CD4-positive, alpha-beta memory T cell (primary cell): ENCODE results near the gene MACF1. TPM values are rescaled to one million over a fixed set of nuclear protein-coding genes. Genes with fewer than 3 reads are reported as not detected.
"Not testable (repeated sequence)": the region's sequence is repeated elsewhere in the genome, so short reads cannot be mapped to it uniquely, and the experiment has no call there.

Experiments
- CTCF ChIA-PET: fragments of 350-600 bp; sonication (Branson Sonifier 250); formaldehyde crosslinking; loops from one replicate; lab custom pipeline; 2021; ENCODE audit warnings: inconsistent platforms; ENCODE audit not compliant: partially characterized antibody; lab: Charles Lee
- POLR2A ChIA-PET: fragments of 350-600 bp; sonication (Branson Sonifier 250); formaldehyde crosslinking; loops from one replicate; lab custom pipeline; 2021; ENCODE audit not compliant: partially characterized antibody; lab: Charles Lee
- DNase-seq, 5 donors: peaks; one replicate each; pipeline versions ENCODE4 v3.0.0 to v3.0.0-alpha.2; 2020 to 2022; ENCODE audit warnings: mixed read lengths in 1 of 5
- H3K27ac ChIP-seq: one replicate; pipeline ENCODE4 v1.7.0; 2013; ENCODE audit warnings: low read depth, low read length
- H3K27me3 ChIP-seq: 2 replicates; pipeline ENCODE4 v1.7.0; 2013; ENCODE audit warnings: mild to moderate bottlenecking, low read length, moderate library complexity; ENCODE audit not compliant: insufficient read depth
- H3K36me3 ChIP-seq: 2 replicates; pipeline ENCODE4 v1.7.0; 2013; ENCODE audit warnings: mild to moderate bottlenecking, low read length, moderate library complexity; ENCODE audit not compliant: insufficient read depth
- H3K4me1 ChIP-seq: 2 replicates; pipeline ENCODE4 v1.7.0; 2013; ENCODE audit warnings: mild to moderate bottlenecking, low read length, moderate library complexity; ENCODE audit not compliant: insufficient read depth
- H3K4me3 ChIP-seq, 2 donors: one replicate each; pipeline ENCODE4 v1.7.0; 2013; ENCODE audit warnings: low read length in 2 of 2, mild to moderate bottlenecking in 1 of 2
- H3K9me3 ChIP-seq, 2 donors: one replicate each; pipeline ENCODE4 v1.7.0; 2013; ENCODE audit warnings: low read length in 2 of 2, control low read depth in 1 of 2; ENCODE audit not compliant: control insufficient read depth in 1 of 2
- H3K27ac Mint-ChIP-seq, 7 donors: one replicate each; pipeline ENCODE4 v1.8.0; 2020 to 2021; ENCODE audit warnings: mixed read lengths in 7 of 7, mild to moderate bottlenecking in 6 of 7, inconsistent platforms in 3 of 7, moderate library complexity in 3 of 7
- H3K27me3 Mint-ChIP-seq, 2 donors: one replicate each; pipeline ENCODE4 v1.8.0; 2020 to 2021; ENCODE audit warnings: mixed read lengths in 2 of 2
- H3K36me3 Mint-ChIP-seq, 2 donors: one replicate each; pipeline ENCODE4 v1.8.0; 2020 to 2021; ENCODE audit warnings: mixed read lengths in 2 of 2, inconsistent platforms in 1 of 2, mild to moderate bottlenecking in 1 of 2
- H3K4me1 Mint-ChIP-seq, 4 donors: one replicate each; pipeline ENCODE4 v1.8.0; 2020 to 2021; ENCODE audit warnings: mixed read lengths in 4 of 4, mild to moderate bottlenecking in 1 of 4
- H3K4me3 Mint-ChIP-seq, 8 donors: one replicate each; pipeline ENCODE4 v1.8.0; 2020 to 2021; ENCODE audit warnings: mixed read lengths in 8 of 8, mild to moderate bottlenecking in 7 of 8, moderate library complexity in 6 of 8, inconsistent platforms in 3 of 8
- H3K9me3 Mint-ChIP-seq, 8 donors: one replicate each; pipeline ENCODE4 v1.8.0; 2020 to 2021; ENCODE audit warnings: mixed read lengths in 8 of 8, mild to moderate bottlenecking in 5 of 8, inconsistent platforms in 3 of 8, moderate library complexity in 1 of 8
- intact Hi-C: fragments of 100-400 bp; cut with micrococcal nuclease; formaldehyde crosslinking; loops from one replicate; pipeline ENCODE4 v1.15.1; 2023
- polyA plus RNA-seq, 2 donors: library from polyadenylated mRNA; unstranded; fragments of 300-500 nt; fragmentation: Illumina TruSeq; gene quantifications; one replicate each; pipeline ENCODE4 v1.2.3, GENCODE V29; 2021
- total RNA-seq, 2 experiments: library from RNA; stranded (reverse); gene quantifications; one replicate each; pipeline ENCODE4 v1.2.3, GENCODE V29; 2021

Gene MACF1
- total and polyA plus RNA-seq, 4 experiments from 2014 or later = 6.8 to 387 (median 222) TPM

DNA sequence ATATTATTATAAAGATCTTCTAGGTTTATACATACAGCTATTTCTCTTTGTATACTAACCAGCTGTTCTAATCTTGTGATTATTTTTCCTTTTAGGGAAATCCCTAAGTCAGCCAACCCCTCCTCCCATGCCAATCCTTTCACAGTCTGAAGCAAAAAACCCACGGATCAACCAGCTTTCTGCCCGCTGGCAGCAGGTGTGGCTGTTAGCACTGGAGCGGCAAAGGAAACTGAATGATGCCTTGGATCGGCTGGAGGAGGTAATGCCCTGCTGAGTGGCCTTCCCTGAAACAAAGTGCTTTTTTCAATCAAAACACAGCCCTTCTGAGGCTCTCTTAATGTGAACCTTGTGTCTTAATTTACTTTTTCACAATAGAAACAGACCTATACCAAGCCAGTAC lies 254.5 kb downstream of the MACF1 start:
- Histone ChIP-seq H3K4me3 (no peak overlapping the region), H3K4me1 (no peaks in the 10 kb centered on the region), H3K36me3 (peaks cover 94% of the 10 kb centered on the region), H3K27me3 (no peaks in the 10 kb centered on the region), H3K27ac (no peak overlapping the region), H3K9me3 (no peaks in the 10 kb centered on the region)
- Mint-ChIP-seq H3K4me3 (no peak overlapping the region), H3K27me3 (no peaks in the 10 kb centered on the region), H3K4me1 (peaks cover 0 to 5% (median 0%) of the 10 kb centered on the region in 4 donors), H3K36me3 (peaks cover 71 to 96% of the 10 kb centered on the region in 2 donors), H3K27ac (peak overlapping the region in 2 of 7 donors; percentile 9 to 52), H3K9me3 (no peaks in the 10 kb centered on the region)
- CTCF ChIA-PET = interaction anchor here (1.5 kb wide), 1 partner anchor 11 kb away, joined by 4 read pairs; no protein-coding TSS in a partner anchor
- POLR2A ChIA-PET = no interaction called here
- intact Hi-C loops = no loop called here
- no peak for DNase-seq

DNA sequence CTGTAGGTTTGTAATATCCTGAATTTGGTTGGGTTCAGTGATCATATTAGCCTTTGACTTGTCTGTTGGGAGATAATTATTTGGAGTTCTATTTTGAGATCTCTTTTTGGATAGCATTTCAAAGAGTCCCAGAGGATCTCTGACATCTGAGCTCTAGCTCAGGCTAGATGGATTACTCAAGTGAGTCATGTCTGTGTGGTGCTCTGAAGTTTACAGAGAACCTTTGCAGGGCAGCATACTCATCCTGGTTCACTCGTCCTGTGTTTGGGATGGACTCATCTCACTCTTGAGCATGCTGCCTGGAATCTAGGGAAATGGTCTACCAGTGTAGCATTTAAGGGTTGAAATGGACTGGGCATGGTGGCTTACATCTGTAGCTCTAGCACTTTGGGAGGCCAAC lies 257.6 kb downstream of the MACF1 start:
- Mint-ChIP-seq H3K4me1 (peaks cover 0 to 2% (median 0%) of the 10 kb centered on the region in 4 donors), H3K27me3 (no peaks in the 10 kb centered on the region), H3K27ac (peak overlapping the region in 4 of 7 donors; percentile 27 to 43 (median 38)), H3K9me3 (no peaks in the 10 kb centered on the region), H3K4me3 (no peak overlapping the region), H3K36me3 (peaks cover 73 to 94% of the 10 kb centered on the region in 2 donors)
- no peak overlapping the region for H3K27ac ChIP-seq
- intact Hi-C loops = no loop called here
- peaks cover 87% of the 10 kb centered on the region for H3K36me3 ChIP-seq
- H3K9me3 ChIP-seq = no peaks in the 10 kb centered on the region
- no peak for DNase-seq
- no peaks in the 10 kb centered on the region for H3K4me1 ChIP-seq
- no peaks in the 10 kb centered on the region for H3K27me3 ChIP-seq
- ChIA-PET POLR2A (no interaction called here), CTCF (interaction anchor here (0.6 kb wide), 1 partner anchor 1152 kb away, joined by 7 read pairs; no protein-coding TSS in a partner anchor)
- no peak overlapping the region for H3K4me3 ChIP-seq

DNA sequence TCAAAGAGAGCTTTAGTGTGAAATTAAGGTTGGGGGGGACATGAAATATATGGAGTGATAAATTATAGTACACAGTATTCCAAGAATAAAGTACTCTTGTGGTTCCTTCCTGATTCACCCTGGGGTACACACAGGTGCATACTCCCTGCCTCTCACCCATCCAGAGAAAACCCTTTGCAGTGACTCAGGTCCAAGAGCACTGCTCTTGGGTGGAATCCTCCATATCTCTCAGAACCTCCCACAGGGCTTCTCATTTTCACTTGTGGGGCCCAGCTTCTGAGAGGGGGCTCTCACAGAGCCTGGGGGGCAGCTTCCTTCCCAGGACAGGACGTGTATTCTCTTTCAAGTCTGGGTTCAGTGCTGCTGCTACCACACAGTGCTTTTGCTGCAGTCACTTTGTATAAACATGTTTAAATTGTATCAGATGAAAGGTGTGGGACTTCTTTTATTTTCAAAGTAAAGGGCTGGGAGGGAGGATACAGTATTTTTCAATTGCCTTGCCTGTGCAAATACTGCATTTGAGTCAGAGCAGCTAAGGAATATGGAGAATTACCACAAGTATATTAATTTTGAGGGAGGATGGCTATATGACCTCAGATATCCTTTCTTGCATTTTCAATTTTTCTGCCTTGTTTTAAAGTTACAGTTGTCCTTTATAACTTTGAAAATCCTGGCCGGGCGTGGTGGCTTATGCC lies 262.1 kb downstream of the MACF1 start:
- CTCF ChIA-PET = interaction anchor here (1.2 kb wide), 1 partner anchor 21 kb away, joined by 3 read pairs; no protein-coding TSS in a partner anchor
- H3K27ac Mint-ChIP-seq = peak overlapping the region in 3 of 7 donors; percentile 9 to 62 (median 13)
- H3K36me3 ChIP-seq = peaks cover 87% of the 10 kb centered on the region

DNA sequence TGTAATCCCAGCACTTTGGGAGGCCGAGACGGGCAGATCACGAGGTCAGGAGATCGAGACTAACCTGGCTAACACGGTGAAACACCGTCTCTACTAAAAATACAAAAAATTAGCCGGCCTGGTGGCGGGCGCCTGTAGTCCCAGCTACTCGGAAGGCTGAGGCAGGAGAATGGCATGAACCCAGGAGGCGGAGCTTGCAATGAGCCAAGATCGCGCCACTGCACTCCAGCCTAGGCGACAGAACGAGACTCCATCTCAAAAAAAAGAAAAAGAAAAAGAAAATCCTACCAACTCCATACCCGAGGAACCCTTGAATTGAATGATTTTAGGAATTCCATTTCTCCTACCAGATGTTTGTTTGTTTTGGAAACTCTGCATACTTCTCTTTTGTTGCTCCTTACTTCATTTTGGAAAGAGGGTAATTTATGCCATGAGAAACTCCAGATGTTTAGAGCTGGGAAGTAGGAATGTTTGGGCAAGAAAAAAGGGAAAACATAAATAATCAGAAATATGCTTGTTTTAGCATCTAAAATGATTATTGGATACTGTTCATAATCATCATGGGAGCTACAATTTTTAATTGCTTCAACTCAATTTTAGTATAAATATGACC lies 262.7 kb downstream of the MACF1 start:
- H3K4me1 Mint-ChIP-seq, H3K4me3 ChIP-seq, H3K9me3 Mint-ChIP-seq, CTCF ChIA-PET, POLR2A ChIA-PET, H3K9me3 ChIP-seq, H3K27ac ChIP-seq, H3K4me3 Mint-ChIP-seq, H3K4me1 ChIP-seq, intact Hi-C loops, H3K27me3 Mint-ChIP-seq, H3K27me3 ChIP-seq, DNase-seq: not testable (repeated sequence)
- peaks cover 63 to 87% of the 10 kb centered on the region in 2 donors for H3K36me3 Mint-ChIP-seq
- peak overlapping the region in 1 of 7 donors; percentile 13 for H3K27ac Mint-ChIP-seq
- H3K36me3 ChIP-seq = peaks cover 88% of the 10 kb centered on the region

More for the DNA sequence above, 262.1 kb downstream of the MACF1 start:
- Mint-ChIP-seq H3K9me3 (no peaks in the 10 kb centered on the region), H3K4me3 (no peak overlapping the region), H3K27me3 (no peaks in the 10 kb centered on the region), H3K36me3 (peaks cover 66 to 88% of the 10 kb centered on the region in 2 donors), H3K4me1 (peaks cover 0 to 4% (median 2%) of the 10 kb centered on the region in 4 donors)
- no peaks in the 10 kb centered on the region for H3K9me3 ChIP-seq
- POLR2A ChIA-PET = no interaction called here
- H3K27ac ChIP-seq = no peak overlapping the region
- intact Hi-C loops = no loop called here
- DNase-seq = no peak
- H3K27me3 ChIP-seq = no peaks in the 10 kb centered on the region
- H3K4me1 ChIP-seq = no peaks in the 10 kb centered on the region
- no peak overlapping the region for H3K4me3 ChIP-seq

DNA sequence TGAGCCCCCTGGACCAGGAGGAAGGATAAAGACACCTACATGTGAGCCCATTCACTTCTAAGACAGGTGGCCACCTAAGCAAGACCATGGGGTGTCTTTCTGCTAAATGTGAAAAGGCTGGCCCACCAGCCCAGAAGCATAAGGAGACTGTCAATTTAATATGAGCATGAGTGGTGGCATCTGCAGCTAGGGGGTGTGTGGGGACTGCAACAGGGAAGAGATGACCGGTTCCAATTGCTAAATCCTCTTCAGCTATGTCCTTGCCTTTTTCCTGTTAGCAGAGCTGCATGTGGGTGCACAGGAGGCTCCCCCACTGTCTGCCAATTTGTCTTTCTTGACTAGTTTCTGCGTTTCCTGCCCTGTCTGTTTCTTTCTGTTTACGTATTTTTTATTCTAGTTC lies 264.7 kb downstream of the MACF1 start:
- Histone ChIP-seq H3K36me3 (peaks cover 83% of the 10 kb centered on the region), H3K4me1 (no peaks in the 10 kb centered on the region), H3K4me3 (no peak overlapping the region), H3K9me3 (no peaks in the 10 kb centered on the region), H3K27me3 (no peaks in the 10 kb centered on the region), H3K27ac (no peak overlapping the region)
- Mint-ChIP-seq H3K27ac (peak overlapping the region in 6 of 7 donors; percentile 8 to 95 (median 36)), H3K4me3 (no peak overlapping the region), H3K4me1 (peaks cover 0 to 4% (median 2%) of the 10 kb centered on the region in 4 donors), H3K9me3 (no peaks in the 10 kb centered on the region), H3K36me3 (peaks cover 56 to 87% of the 10 kb centered on the region in 2 donors), H3K27me3 (no peaks in the 10 kb centered on the region)
- DNase-seq = no peak
- intact Hi-C loops = no loop called here
- ChIA-PET POLR2A (no interaction called here), CTCF (interaction anchor here (1.7 kb wide), 1 partner anchor 69 kb away, joined by 4 read pairs; no protein-coding TSS in a partner anchor)

DNA sequence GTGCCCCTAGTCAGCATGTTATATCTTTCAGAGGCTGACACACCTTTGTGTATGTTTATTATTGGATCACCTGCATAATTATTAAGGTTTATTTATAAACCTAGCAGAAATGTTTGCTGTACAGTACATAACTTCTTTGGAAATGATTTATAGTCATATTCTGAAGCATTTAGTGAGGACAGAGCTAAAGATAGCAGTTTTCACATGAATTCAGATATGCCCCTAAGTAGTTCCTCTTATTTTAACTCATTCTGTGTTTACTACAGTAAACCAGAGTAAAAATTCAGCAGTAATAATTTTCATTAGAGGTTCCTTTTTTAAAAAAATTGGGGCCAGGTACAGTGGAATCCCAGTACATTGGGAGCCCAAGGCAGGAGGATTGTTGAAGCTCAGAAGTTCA lies 265.5 kb downstream of the MACF1 start:
- Histone ChIP-seq H3K9me3 (no peaks in the 10 kb centered on the region), H3K27ac (no peak overlapping the region), H3K36me3 (peaks cover 84% of the 10 kb centered on the region), H3K27me3 (no peaks in the 10 kb centered on the region), H3K4me1 (no peaks in the 10 kb centered on the region), H3K4me3 (no peak overlapping the region)
- H3K9me3 Mint-ChIP-seq = no peaks in the 10 kb centered on the region
- intact Hi-C loops = no loop called here
- H3K27me3 Mint-ChIP-seq = no peaks in the 10 kb centered on the region
- peak overlapping the region in 2 of 7 donors; percentile 35 to 36 for H3K27ac Mint-ChIP-seq
- H3K36me3 Mint-ChIP-seq = peaks cover 57 to 86% of the 10 kb centered on the region in 2 donors
- POLR2A ChIA-PET = no interaction called here
- H3K4me3 Mint-ChIP-seq = no peak overlapping the region
- DNase-seq = no peak
- CTCF ChIA-PET = no interaction called here
- peaks cover 0 to 4% (median 1%) of the 10 kb centered on the region in 4 donors for H3K4me1 Mint-ChIP-seq

DNA sequence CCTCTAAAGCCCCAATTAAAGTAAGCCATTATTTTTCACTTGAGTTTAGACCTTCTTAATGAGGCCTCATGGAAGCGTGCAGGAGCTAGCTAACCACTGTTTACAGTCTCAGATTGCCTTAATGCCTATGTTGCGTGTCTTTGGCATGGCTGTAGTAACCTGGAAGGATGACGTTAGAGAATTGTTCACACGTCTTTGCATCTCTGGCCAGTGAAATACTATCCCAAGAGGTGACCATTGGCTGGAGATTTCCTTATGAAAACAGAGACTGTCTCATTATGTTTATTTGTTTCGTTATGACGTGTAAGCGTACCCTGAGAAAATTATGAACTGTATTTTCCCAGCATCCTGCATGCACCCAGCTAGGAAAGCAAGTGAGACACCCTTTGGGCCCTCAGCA lies 268.3 kb downstream of the MACF1 start:
- H3K27ac Mint-ChIP-seq = peak overlapping the region in 1 of 7 donors; percentile 32
- H3K27me3 Mint-ChIP-seq = no peaks in the 10 kb centered on the region
- no peak overlapping the region for H3K4me3 ChIP-seq
- peaks cover 0 to 4% (median 1%) of the 10 kb centered on the region in 4 donors for H3K4me1 Mint-ChIP-seq
- no peak overlapping the region for H3K4me3 Mint-ChIP-seq
- no peak overlapping the region for H3K27ac ChIP-seq
- POLR2A ChIA-PET = no interaction called here
- no peaks in the 10 kb centered on the region for H3K27me3 ChIP-seq
- H3K36me3 Mint-ChIP-seq = peaks cover 43 to 79% of the 10 kb centered on the region in 2 donors
- intact Hi-C loops = no loop called here
- CTCF ChIA-PET = no interaction called here
- no peaks in the 10 kb centered on the region for H3K9me3 ChIP-seq
- peaks cover 0 to 3% (median 0%) of the 10 kb centered on the region in 8 donors for H3K9me3 Mint-ChIP-seq
- H3K4me1 ChIP-seq = no peaks in the 10 kb centered on the region
- peaks cover 68% of the 10 kb centered on the region for H3K36me3 ChIP-seq
- DNase-seq = no peak
